Measurements from ENCODE around the gene EEIG1.
"Not testable (repeated sequence)": the region's sequence is repeated elsewhere in the genome, so short reads cannot be mapped to it uniquely, and the experiment has no call there.

EEIG1 gene

DNA sequence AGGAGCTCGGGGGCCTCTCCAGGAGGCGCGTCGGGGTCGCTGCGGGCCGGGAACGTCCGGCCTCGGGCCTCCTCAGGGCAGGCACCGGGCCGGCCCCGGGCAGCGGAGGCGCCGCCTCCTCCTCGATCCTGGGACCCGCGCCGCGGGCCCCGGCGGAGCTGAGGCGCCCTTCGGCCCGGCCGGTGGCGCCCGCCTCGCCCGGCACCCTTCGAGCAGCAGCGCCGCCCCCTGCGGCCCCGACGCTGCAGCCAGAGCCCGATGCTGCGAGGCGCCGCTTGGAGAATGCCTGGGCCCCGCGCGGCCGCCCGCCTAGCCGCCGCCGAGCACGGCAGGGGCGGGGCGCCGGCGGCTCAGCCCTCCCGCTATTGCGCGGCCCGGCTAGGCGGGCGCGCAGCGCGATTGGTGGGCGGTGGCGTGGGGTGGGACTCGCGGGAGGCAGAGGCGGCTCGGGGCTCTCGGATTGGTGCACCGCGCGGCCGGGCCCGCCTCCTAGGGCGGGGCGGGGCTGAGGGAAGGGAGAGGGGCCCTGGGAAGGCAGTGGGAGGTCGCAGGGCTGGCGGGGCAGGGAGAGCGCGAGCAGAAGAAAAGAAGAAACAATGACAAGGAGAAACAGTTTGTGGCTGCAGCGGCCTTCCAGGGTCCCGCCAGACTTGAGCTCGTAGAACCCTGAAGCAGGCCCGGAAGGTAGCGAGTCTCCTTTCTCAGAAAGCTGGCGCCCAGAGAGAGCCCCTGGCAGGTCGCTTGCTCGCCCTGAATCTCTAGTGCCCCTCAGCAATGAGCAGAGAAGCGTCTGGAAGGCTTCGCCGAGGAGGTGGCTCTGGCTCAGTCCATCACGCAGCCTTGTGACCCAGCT lies at the start of gene EEIG1:
TSS of gene EEIG1 (minus strand) at position 284 of the 853 bp plus-strand sequence. CDS start 852 bp downstream, outside the sequence.
- Histone ChIP-seq H3K9ac (ENCODE audit: low read length) (peak within 1 kb of the TSS; percentile 89), H3K4me3 (ENCODE audit: low read length) (peak within 1 kb of the TSS; percentile 78), H3K9me3 (ENCODE audit: control insufficient read depth, low read length) (no peaks in the 10 kb centered on the region), H3K36me3 (ENCODE audit: control insufficient read depth, insufficient read depth, low read length) (peaks cover 8% of the 10 kb centered on the region), H3K4me1 (ENCODE audit: control insufficient read depth, insufficient read depth, low read length) (peaks cover 49% of the 10 kb centered on the region), H3K27me3 (ENCODE audit: control insufficient read depth, insufficient read depth, low read length) (no peaks in the 10 kb centered on the region)

DNA sequence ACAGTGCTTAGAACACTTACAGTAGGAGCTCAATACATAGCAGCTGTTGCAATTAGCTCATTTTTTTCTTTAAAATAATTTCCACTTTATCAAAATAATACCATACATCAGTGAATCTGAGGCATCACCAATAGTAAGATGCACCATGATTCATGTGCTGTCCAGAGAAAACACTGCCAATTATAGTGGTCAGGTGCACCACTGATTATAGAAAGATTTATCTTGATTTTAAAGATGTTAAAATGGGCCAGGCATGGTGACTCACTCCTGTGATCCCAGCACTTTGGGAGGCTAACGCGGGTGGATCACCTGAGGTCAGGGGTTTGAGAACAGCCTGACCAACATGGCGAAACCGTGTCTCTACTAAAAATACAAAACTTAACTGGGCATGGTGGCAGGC lies 46.9 kb upstream of the EEIG1 start:
- Histone ChIP-seq H3K27me3 (ENCODE audit: control insufficient read depth, insufficient read depth, low read length) (no peaks in the 10 kb centered on the region), H3K9ac (ENCODE audit: low read length) (no peak overlapping the region), H3K9me3 (ENCODE audit: control insufficient read depth, low read length) (no peaks in the 10 kb centered on the region), H3K4me1 (ENCODE audit: control insufficient read depth, insufficient read depth, low read length) (peaks cover 6% of the 10 kb centered on the region), H3K36me3 (ENCODE audit: control insufficient read depth, insufficient read depth, low read length) (no peaks in the 10 kb centered on the region), H3K4me3 (ENCODE audit: low read length) (no peak overlapping the region)

DNA sequence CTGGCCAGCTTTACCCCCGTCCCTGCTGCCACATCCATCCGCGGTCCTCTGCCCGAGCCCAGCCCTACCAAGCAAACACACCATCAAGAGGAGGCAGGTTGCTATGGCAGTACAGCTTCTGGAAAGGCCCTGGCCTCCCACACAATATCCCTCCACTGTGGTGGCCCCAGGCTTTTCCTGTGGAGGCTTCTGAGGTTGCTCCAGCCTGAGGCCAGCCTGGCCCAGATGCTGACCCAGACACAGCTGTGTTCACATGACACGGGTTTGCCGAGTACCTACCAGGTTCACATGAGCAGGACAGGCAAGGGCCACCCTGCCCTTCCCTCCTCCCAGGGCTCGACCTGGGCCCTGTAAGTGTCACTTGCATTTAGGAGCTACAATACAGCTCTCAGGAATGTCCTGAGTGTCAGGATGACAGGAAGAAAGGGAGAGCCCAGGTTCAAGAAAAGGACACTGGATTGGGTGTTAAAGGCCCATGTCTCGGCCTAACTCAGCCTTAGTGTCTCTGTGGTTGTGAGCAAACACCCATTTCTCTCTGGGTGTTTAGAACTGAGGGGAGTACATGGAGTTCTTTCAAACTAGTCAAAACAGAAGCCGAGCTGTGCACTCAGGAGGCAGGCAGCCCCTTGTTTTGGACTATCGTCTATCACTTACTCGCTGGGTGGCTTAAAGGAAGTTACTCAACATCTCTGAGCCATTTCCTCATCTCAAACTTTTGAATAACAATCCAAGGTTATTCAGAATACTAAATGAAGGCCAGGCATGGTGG lies 46.2 kb upstream of the EEIG1 start:
- peak overlapping the region; percentile 11 for H3K9ac ChIP-seq (ENCODE audit: low read length)
- H3K27me3 ChIP-seq (ENCODE audit: control insufficient read depth, insufficient read depth, low read length): no peaks in the 10 kb centered on the region
- H3K4me1 ChIP-seq (ENCODE audit: control insufficient read depth, insufficient read depth, low read length): peaks cover 6% of the 10 kb centered on the region
- H3K9me3 ChIP-seq (ENCODE audit: control insufficient read depth, low read length): no peaks in the 10 kb centered on the region
- no peak overlapping the region for H3K4me3 ChIP-seq (ENCODE audit: low read length)
- H3K36me3 ChIP-seq (ENCODE audit: control insufficient read depth, insufficient read depth, low read length): no peaks in the 10 kb centered on the region

DNA sequence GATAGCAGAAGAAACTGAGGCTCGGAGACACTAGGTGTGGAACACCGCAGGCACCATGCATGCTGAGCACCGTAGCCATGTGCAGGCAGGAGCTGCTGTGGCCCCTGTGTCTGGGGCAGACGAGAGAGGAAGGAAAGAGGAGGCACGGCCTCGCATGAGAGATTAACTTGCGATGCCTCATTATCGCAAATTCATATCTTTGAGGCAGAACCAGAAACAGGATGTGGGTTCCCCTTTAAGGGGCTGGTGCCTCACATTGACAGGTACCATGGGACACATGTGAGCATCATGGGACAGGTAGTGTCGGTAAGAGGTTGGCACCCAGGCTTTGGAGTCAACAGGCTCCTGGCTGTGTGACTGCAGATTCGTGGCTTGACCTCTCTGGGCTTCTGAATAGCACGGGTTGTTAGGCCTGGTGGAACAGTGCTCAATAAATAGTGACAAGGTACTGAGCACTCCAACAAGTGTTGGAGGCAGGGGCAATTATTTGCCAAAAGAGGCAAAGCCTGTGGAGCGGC lies 45.5 kb upstream of the EEIG1 start:
- Histone ChIP-seq H3K9ac (ENCODE audit: low read length) (no peak overlapping the region), H3K36me3 (ENCODE audit: control insufficient read depth, insufficient read depth, low read length) (no peaks in the 10 kb centered on the region), H3K9me3 (ENCODE audit: control insufficient read depth, low read length) (no peaks in the 10 kb centered on the region), H3K4me1 (ENCODE audit: control insufficient read depth, insufficient read depth, low read length) (peaks cover 6% of the 10 kb centered on the region), H3K4me3 (ENCODE audit: low read length) (no peak overlapping the region), H3K27me3 (ENCODE audit: control insufficient read depth, insufficient read depth, low read length) (no peaks in the 10 kb centered on the region)

DNA sequence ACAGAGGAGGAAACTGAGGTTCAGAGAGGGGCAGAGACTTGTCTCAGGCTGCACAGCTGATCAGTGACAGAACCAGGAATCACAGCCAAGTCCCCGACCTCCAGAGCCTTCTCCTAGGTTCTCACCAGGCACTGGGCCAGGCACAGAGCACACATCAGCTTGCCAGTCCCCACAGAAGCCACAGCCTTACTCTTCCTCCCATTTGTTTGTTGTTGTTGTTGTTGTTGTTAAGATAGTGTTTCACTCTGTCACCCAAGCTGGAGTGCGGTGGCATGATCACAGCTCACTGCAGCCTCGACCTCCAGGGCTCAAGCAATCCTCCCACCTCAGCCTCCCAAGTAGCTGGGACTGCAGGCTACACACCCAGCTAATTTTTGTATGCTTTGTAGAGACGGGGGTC lies 44.9 kb upstream of the EEIG1 start:
- no peaks in the 10 kb centered on the region for H3K36me3 ChIP-seq (ENCODE audit: control insufficient read depth, insufficient read depth, low read length)
- H3K27me3 ChIP-seq (ENCODE audit: control insufficient read depth, insufficient read depth, low read length): no peaks in the 10 kb centered on the region
- no peak overlapping the region for H3K4me3 ChIP-seq (ENCODE audit: low read length)
- H3K4me1 ChIP-seq (ENCODE audit: control insufficient read depth, insufficient read depth, low read length): peaks cover 6% of the 10 kb centered on the region
- no peak overlapping the region for H3K9ac ChIP-seq (ENCODE audit: low read length)
- no peaks in the 10 kb centered on the region for H3K9me3 ChIP-seq (ENCODE audit: control insufficient read depth, low read length)

DNA sequence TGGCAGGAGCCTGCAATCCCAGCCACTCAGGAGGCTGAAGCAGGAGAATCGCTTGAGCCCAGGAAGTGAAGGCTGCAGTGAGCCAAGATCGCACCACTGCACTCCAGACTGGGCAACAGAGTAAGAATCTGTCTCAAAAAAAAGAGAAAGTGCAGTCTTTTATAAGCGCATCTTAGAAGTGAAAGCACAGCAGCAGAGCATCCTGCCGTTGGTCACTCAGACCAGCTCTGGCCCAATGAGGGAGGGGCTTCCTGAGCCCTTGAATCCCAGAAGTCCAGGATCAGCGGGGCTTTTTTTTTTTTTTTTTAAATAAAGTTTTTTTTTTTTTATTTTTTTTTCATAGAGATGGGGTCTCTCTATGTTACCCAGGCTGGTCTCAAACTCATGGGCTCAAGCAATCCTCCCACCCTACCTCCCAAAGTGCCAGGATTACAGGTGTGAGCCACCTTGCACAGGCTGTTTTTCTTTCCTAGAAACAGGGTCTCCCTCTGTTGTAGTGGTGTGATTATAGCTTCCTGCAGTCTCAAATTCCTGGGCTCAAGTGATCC lies 44.0 kb upstream of the EEIG1 start:
- Histone ChIP-seq H3K27me3 (ENCODE audit: control insufficient read depth, insufficient read depth, low read length) (no peaks in the 10 kb centered on the region), H3K36me3 (ENCODE audit: control insufficient read depth, insufficient read depth, low read length) (no peaks in the 10 kb centered on the region), H3K9me3 (ENCODE audit: control insufficient read depth, low read length) (no peaks in the 10 kb centered on the region), H3K4me1 (ENCODE audit: control insufficient read depth, insufficient read depth, low read length) (peaks cover 6% of the 10 kb centered on the region), H3K4me3 (ENCODE audit: low read length) (no peak overlapping the region), H3K9ac (ENCODE audit: low read length) (no peak overlapping the region)

DNA sequence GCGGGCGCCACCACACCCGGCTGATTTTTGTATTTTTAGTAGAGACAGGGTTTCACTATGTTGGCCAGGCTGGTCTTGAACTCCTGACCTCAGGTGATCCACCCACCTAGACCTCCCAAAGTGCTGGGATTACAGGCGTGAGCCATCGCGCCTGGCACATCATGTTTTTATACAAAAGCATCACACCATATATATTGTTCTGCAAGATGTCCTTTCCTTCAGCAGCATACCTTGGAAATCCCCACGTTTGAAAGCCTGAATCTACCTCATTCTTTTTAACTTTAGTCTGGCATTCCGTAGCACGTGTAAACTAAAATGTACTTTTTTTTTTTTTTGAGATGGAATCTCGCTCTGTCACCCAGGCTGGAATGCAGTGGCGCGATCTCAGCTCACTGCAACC lies 42.9 kb upstream of the EEIG1 start:
- H3K9me3 ChIP-seq (ENCODE audit: control insufficient read depth, low read length); H3K9ac ChIP-seq (ENCODE audit: low read length); H3K27me3 ChIP-seq (ENCODE audit: control insufficient read depth, insufficient read depth, low read length); H3K4me1 ChIP-seq (ENCODE audit: control insufficient read depth, insufficient read depth, low read length); H3K4me3 ChIP-seq (ENCODE audit: low read length); H3K36me3 ChIP-seq (ENCODE audit: control insufficient read depth, insufficient read depth, low read length): not testable (repeated sequence)

DNA sequence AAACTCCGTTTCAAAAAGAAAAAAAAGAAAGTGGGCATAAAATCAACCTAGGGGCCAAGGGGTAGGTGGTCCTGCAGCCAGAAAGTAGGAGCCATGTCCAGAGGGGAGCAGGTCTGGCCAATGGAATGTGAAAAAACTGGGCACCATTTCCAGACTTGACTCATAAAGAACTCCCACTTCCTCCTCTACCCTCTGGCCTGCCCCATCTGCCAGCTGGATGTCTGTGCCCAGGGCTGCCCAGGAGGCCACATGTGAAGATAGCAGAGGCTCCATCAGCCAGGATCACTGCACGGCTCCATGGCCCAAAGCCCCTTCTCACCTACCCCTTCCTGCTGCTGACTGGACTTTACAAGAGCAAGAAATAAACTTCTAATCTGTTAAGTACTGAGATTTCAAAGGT lies 42.1 kb upstream of the EEIG1 start:
- H3K4me3 ChIP-seq (ENCODE audit: low read length): no peak overlapping the region
- no peaks in the 10 kb centered on the region for H3K36me3 ChIP-seq (ENCODE audit: control insufficient read depth, insufficient read depth, low read length)
- peaks cover 12% of the 10 kb centered on the region for H3K4me1 ChIP-seq (ENCODE audit: control insufficient read depth, insufficient read depth, low read length)
- no peaks in the 10 kb centered on the region for H3K9me3 ChIP-seq (ENCODE audit: control insufficient read depth, low read length)
- H3K27me3 ChIP-seq (ENCODE audit: control insufficient read depth, insufficient read depth, low read length): no peaks in the 10 kb centered on the region
- H3K9ac ChIP-seq (ENCODE audit: low read length): no peak overlapping the region

DNA sequence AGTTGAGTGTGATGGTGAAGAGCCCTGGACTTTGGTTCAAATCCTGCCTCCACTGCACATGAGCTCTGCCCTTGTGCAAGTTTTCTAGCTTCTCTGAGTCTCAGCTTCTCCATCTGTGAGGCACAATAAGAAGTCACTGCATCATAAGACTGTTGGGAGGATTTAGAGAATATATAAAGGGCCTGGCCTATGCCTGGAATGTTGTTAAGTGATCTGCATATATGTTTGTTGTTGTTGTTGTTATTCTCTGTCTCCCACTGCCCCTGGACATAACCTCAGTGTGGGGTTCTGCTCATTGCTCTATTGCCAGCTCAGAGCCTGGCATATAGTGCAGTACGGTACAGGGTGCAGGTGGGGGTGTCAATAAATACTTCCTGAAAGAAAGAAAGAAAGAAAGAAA lies 40.3 kb upstream of the EEIG1 start:
- Histone ChIP-seq H3K4me3 (ENCODE audit: low read length) (no peak overlapping the region), H3K36me3 (ENCODE audit: control insufficient read depth, insufficient read depth, low read length) (no peaks in the 10 kb centered on the region), H3K4me1 (ENCODE audit: control insufficient read depth, insufficient read depth, low read length) (peaks cover 21% of the 10 kb centered on the region), H3K9me3 (ENCODE audit: control insufficient read depth, low read length) (no peaks in the 10 kb centered on the region), H3K27me3 (ENCODE audit: control insufficient read depth, insufficient read depth, low read length) (no peaks in the 10 kb centered on the region), H3K9ac (ENCODE audit: low read length) (no peak overlapping the region)

DNA sequence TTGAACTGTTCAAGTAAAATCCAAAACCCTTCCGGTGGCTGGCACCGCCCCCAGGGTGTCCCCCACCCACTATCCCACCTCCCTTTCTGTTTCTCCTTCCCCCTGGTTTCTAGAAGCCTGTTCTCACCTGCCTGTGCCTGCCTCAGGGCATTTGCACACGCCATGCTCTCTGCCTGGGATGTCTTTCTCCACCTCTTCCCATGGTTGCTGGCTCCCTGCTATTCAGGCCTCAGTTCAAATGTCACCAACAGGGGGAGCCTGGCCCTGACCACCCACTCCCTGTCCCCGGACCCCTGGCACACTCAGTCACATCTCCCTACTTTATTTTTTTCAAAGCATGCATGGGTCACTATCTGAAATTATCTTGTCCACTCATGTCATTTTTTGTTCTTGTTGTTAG lies 39.9 kb upstream of the EEIG1 start:
- no peaks in the 10 kb centered on the region for H3K27me3 ChIP-seq (ENCODE audit: control insufficient read depth, insufficient read depth, low read length)
- H3K9me3 ChIP-seq (ENCODE audit: control insufficient read depth, low read length): no peaks in the 10 kb centered on the region

DNA sequence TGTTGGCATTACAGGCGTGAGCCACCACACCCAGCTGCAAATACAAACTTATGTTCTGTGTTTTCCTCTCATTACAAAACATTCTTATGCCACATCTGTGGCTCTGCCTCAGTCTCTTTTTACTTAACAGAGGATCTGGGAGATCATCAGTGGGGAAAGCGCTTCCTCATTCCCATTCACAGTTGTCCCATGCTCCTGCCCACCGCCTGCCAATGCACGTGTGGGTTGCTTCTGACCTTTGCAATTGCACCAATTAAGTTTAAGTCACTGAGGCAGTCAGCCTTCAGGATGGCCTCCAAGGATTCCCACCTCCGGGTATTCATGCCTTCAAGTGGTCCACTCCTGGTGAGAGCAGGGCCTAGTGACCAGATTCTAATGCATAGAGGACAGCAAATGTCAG lies 34.9 kb upstream of the EEIG1 start:
- no peaks in the 10 kb centered on the region for H3K27me3 ChIP-seq (ENCODE audit: control insufficient read depth, insufficient read depth, low read length)
- peaks cover 34% of the 10 kb centered on the region for H3K4me1 ChIP-seq (ENCODE audit: control insufficient read depth, insufficient read depth, low read length)
- no peaks in the 10 kb centered on the region for H3K36me3 ChIP-seq (ENCODE audit: control insufficient read depth, insufficient read depth, low read length)
- H3K9me3 ChIP-seq (ENCODE audit: control insufficient read depth, low read length): no peaks in the 10 kb centered on the region
- H3K4me3 ChIP-seq (ENCODE audit: low read length): no peak overlapping the region
- H3K9ac ChIP-seq (ENCODE audit: low read length): no peak overlapping the region

More for the DNA sequence above, 39.9 kb upstream of the EEIG1 start:
- H3K9ac ChIP-seq (ENCODE audit: low read length): no peak overlapping the region
- no peaks in the 10 kb centered on the region for H3K36me3 ChIP-seq (ENCODE audit: control insufficient read depth, insufficient read depth, low read length)
- no peak overlapping the region for H3K4me3 ChIP-seq (ENCODE audit: low read length)
- peaks cover 21% of the 10 kb centered on the region for H3K4me1 ChIP-seq (ENCODE audit: control insufficient read depth, insufficient read depth, low read length)
